DOHH2 (cell line): ENCODE data around the gene LIN52.

ENCODE experiments used
- H3F3A ChIP-seq: fragments of 200-600 bp; sonication (generic), shearing (Covaris generic); 2 replicates; pipeline ENCODE4 v1.6.0; 2016; ENCODE audit warnings: antibody characterized with exemption, mild to moderate bottlenecking; ENCODE audit not compliant: control insufficient read depth, insufficient read depth
- H3K27ac ChIP-seq: fragments of 200-600 bp; sonication (generic); 2 replicates; pipeline ENCODE4 v1.5.1; 2014; ENCODE audit warnings: low read depth, mild to moderate bottlenecking, low read length, moderate library complexity
- H3K27me3 ChIP-seq: fragments of 200-600 bp; sonication (generic); 2 replicates; pipeline ENCODE4 v1.6.1; 2014; ENCODE audit warnings: mild to moderate bottlenecking, low read length, mixed read lengths; ENCODE audit not compliant: control insufficient read depth
- H3K36me3 ChIP-seq: fragments of 200-600 bp; sonication (generic); 2 replicates; pipeline ENCODE4 v1.6.1; 2014; ENCODE audit warnings: mild to moderate bottlenecking, low read length, moderate library complexity, mixed read lengths; ENCODE audit not compliant: control insufficient read depth
- H3K4me1 ChIP-seq: fragments of 200-600 bp; sonication (generic); 2 replicates; pipeline ENCODE4 v1.6.1; 2014; ENCODE audit warnings: mild to moderate bottlenecking, low read length, mixed read lengths; ENCODE audit not compliant: control insufficient read depth
- H3K4me2 ChIP-seq: fragments of 200-600 bp; sonication (generic); 2 replicates; pipeline ENCODE4 v1.6.0; 2014; ENCODE audit warnings: mild to moderate bottlenecking, low read length, moderate library complexity
- H3K4me3 ChIP-seq: fragments of 200-600 bp; sonication (generic); 2 replicates; pipeline ENCODE4 v1.5.1; 2014; ENCODE audit warnings: mild to moderate bottlenecking, low read length, mixed read lengths
- H3K79me2 ChIP-seq: fragments of 200-600 bp; sonication (generic); 2 replicates; pipeline ENCODE4 v1.6.1; 2014; ENCODE audit warnings: mild to moderate bottlenecking, low read length, mixed read lengths; ENCODE audit not compliant: control insufficient read depth
- H3K9me2 ChIP-seq: fragments of 200-600 bp; sonication (generic); replicated peaks from 2 replicates; pipeline ENCODE4 v1.6.1; 2014; ENCODE audit warnings: mild to moderate bottlenecking, low read length, mixed read lengths; ENCODE audit not compliant: control insufficient read depth
- H3K9me3 ChIP-seq: fragments of 200-600 bp; sonication (generic); 2 replicates; pipeline ENCODE4 v1.6.1; 2014; ENCODE audit warnings: antibody characterized with exemption, low read length, mixed read lengths; ENCODE audit not compliant: control insufficient read depth, insufficient read depth
- H4K20me1 ChIP-seq: fragments of 200-600 bp; sonication (generic); 2 replicates; pipeline ENCODE4 v1.6.0; 2014; ENCODE audit warnings: low read depth, mild to moderate bottlenecking, antibody characterized with exemption, low read length, moderate library complexity; ENCODE audit not compliant: control insufficient read depth, insufficient read depth
- CTCF ChIP-seq: fragments of 200-600 bp; sonication (generic); IDR thresholded peaks from one replicate; pipeline ENCODE4 v1.5.1; 2014; ENCODE audit warnings: antibody characterized with exemption, mild to moderate bottlenecking, low read depth, low read length; ENCODE audit not compliant: poor library complexity, severe bottlenecking
- EZH2phosphoT487 ChIP-seq: fragments of 200-600 bp; sonication (generic); IDR thresholded peaks from 2 replicates; pipeline ENCODE4 v1.6.1; 2017; ENCODE audit warnings: borderline replicate concordance, mild to moderate bottlenecking, antibody characterized with exemption, low read length, moderate library complexity, mixed read lengths

Gene LIN52

GRCh38 chr14:74242780-74243042 is 158.0 kb downstream of the LIN52 start:
- no peaks in the 10 kb centered on the region for H3K9me3 ChIP-seq
- H3K4me2 ChIP-seq, result no peak overlapping the region
- H3K27me3 ChIP-seq, result peaks cover 35% of the 10 kb centered on the region

GRCh38 chr14:74243051-74243450 is 158.3 kb downstream of the LIN52 start:
- Histone ChIP-seq H3K79me2 (no peaks in the 10 kb centered on the region), H3K36me3 (no peaks in the 10 kb centered on the region), H3K4me1 (peaks cover 4% of the 10 kb centered on the region), H3K9me2 (no peaks in the 10 kb centered on the region), H3K4me3 (no peak overlapping the region), H3K4me2 (no peak overlapping the region), H3F3A (no peaks in the 10 kb centered on the region), H3K9me3 (no peaks in the 10 kb centered on the region), H3K27ac (no peak overlapping the region), H4K20me1 (no peaks in the 10 kb centered on the region; the same call in 1 of the 2 replicates), H3K27me3 (peaks cover 35% of the 10 kb centered on the region)
- no peak for TF ChIP-seq CTCF
- no peak for TF ChIP-seq EZH2phosphoT487

More at GRCh38 chr14:74242780-74243042, 158.0 kb downstream of the LIN52 start:
- H3F3A ChIP-seq, result no peaks in the 10 kb centered on the region
- H3K4me1 ChIP-seq, result peaks cover under 1% of the 10 kb centered on the region
- H3K9me2 ChIP-seq, result no peaks in the 10 kb centered on the region
- H3K4me3 ChIP-seq, result no peak overlapping the region
- H3K27ac ChIP-seq, result no peak overlapping the region
- no peaks in the 10 kb centered on the region for H3K36me3 ChIP-seq
- no peaks in the 10 kb centered on the region; the same call in 1 of the 2 replicates for H4K20me1 ChIP-seq
- H3K79me2 ChIP-seq, result no peaks in the 10 kb centered on the region
- TF ChIP-seq CTCF (no peak), EZH2phosphoT487 (no peak)

- no peaks in the 10 kb centered on the region for H3K79me2 ChIP-seq
- H3F3A ChIP-seq, result no peaks in the 10 kb centered on the region
- no peaks in the 10 kb centered on the region for H3K9me3 ChIP-seq
- H3K36me3 ChIP-seq, result no peaks in the 10 kb centered on the region
- H3K9me2 ChIP-seq, result no peaks in the 10 kb centered on the region
- no peak overlapping the region for H3K4me2 ChIP-seq
- H3K27me3 ChIP-seq, result peaks cover 35% of the 10 kb centered on the region
- H3K4me3 ChIP-seq, result no peak overlapping the region
- no peak overlapping the region for H3K27ac ChIP-seq
- TF ChIP-seq EZH2phosphoT487 (no peak), CTCF (peak; percentile 28)
- H3K4me1 ChIP-seq, result peaks cover 5% of the 10 kb centered on the region
- H4K20me1 ChIP-seq, result no peaks in the 10 kb centered on the region; the same call in 1 of the 2 replicates
These were observed 159.4 kb downstream of the LIN52 start for GRCh38 chr14:74244115-74244514.

GRCh38 chr14:74245292-74245691 is 160.5 kb downstream of the LIN52 start:
- Histone ChIP-seq H3F3A (no peaks in the 10 kb centered on the region), H3K36me3 (no peaks in the 10 kb centered on the region), H3K9me2 (no peaks in the 10 kb centered on the region), H3K79me2 (no peaks in the 10 kb centered on the region), H3K4me3 (no peak overlapping the region), H4K20me1 (no peaks in the 10 kb centered on the region; the same call in 1 of the 2 replicates), H3K4me1 (peaks cover 5% of the 10 kb centered on the region), H3K27ac (no peak overlapping the region), H3K9me3 (no peaks in the 10 kb centered on the region), H3K4me2 (no peak overlapping the region), H3K27me3 (peaks cover 37% of the 10 kb centered on the region)
- TF ChIP-seq CTCF (no peak), EZH2phosphoT487 (no peak)
